Measurements from ENCODE around the gene CRTC3.
"Not testable (repeated sequence)": the region's sequence is repeated elsewhere in the genome, so short reads cannot be mapped to it uniquely, and the experiment has no call there.

The CRTC3 gene

GRCh38 chr15:90624278-90624981 lies 94.7 kb downstream of the CRTC3 start:
- no peak for DNase-seq (ENCODE audit: low read depth)

- no peak for DNase-seq (ENCODE audit: low read depth)
Observed at GRCh38 chr15:90625037-90625436, 95.3 kb downstream of the CRTC3 start.

GRCh38 chr15:90629217-90629616 lies 99.5 kb downstream of the CRTC3 start:
- DNase-seq (ENCODE audit: low read depth): no peak

GRCh38 chr15:90633360-90633759 lies 103.6 kb downstream of the CRTC3 start:
- DNase-seq (ENCODE audit: low read depth): no peak

DNA sequence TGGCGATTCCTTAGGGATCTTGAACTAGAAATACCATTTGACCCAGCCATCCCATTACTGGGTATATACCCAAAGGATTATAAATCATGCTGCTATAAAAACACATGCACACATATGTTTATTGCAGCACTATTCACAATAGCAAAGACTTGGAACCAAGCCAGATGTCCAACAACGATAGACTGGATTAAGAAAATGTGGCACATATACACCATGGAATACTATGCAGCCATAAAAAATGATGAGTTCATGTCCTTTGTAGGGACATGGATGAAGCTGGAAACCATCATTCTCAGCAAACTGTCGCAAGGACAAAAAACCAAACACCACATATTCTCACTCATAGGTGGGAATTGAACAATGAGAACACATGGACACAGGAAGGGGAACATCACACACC lies 107.3 kb downstream of the CRTC3 start:
- not testable (repeated sequence) for DNase-seq (ENCODE audit: low read depth)

DNA sequence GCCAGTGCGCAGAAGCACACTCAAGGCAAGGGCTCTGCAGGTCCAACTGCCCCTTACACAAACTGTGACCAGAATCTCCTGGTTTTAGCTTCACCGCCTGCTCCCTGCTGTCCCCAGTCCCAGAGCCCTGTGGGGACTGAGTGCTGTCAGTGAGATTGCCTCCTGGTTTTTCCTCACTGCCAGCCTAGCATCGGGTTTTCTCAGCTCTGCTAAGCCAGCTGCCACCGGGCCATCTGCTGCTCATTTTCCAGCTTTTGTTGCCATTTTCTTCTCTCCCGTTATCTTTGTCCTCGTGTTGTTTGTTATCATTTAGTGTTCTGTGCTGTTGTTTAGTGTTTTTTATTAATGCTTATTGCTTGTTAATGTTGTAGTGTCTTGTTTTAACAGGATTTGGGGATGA lies 108.0 kb downstream of the CRTC3 start:
- no peak for DNase-seq (ENCODE audit: low read depth)

- DNase-seq (ENCODE audit: low read depth): no peak
Observed at GRCh38 chr15:90638201-90638691, 108.5 kb downstream of the CRTC3 start.

GRCh38 chr15:90638963-90639362 lies 109.2 kb downstream of the CRTC3 start:
- no peak for DNase-seq (ENCODE audit: low read depth)

- no peak for DNase-seq (ENCODE audit: low read depth)
Observed at GRCh38 chr15:90640862-90641261, 111.1 kb downstream of the CRTC3 start.

- no peak for DNase-seq (ENCODE audit: low read depth)
Observed at GRCh38 chr15:90641581-90642463, 112.1 kb downstream of the CRTC3 start.

- no peak for DNase-seq (ENCODE audit: low read depth)
Observed at GRCh38 chr15:90642464-90643300, 113.0 kb downstream of the CRTC3 start.

GRCh38 chr15:90643301-90643632 lies 113.5 kb downstream of the CRTC3 start:
- DNase-seq (ENCODE audit: low read depth): no peak

GRCh38 chr15:90644526-90644925 lies 114.8 kb downstream of the CRTC3 start:
- DNase-seq (ENCODE audit: low read depth): no peak

DNA sequence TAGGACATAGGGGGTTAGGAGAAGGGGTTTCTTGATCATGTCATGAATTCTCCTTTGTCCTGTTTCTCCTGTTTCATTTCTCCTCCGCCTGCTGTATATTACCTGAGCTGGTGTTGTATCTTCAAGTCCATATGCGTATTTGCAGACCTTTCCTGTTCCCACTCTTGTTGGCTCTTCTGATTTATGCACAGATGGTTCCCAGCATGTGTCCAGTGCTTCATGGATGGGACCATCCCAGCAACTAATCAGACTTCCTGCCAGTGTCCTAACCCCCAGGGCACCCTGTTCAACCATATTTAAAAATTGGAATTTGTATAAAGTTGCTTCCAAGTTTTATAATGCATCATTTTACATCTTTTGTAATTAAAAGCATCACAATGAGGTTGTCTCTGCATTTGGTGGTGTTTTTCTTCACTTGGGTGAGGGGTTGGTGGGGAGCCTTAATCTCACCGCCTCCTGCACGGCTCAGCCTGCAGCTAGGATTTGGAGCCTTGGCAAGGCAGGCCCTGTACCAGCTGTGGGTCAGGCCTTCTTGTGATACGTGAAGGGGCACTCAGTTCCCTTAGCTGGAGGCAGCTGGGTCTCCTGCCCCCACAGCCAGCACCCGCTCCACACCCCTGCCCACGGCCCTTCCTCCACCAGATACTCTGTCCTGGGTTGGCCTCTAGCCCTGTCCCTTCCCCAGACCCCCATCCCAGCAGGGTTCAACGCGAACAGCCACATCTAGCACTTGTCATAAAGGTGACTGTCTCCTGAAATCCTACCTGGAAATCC lies 115.4 kb downstream of the CRTC3 start:
- no peak for DNase-seq (ENCODE audit: low read depth)

- no peak for DNase-seq (ENCODE audit: low read depth)
Observed at GRCh38 chr15:90645873-90646575, 116.3 kb downstream of the CRTC3 start.

DNA sequence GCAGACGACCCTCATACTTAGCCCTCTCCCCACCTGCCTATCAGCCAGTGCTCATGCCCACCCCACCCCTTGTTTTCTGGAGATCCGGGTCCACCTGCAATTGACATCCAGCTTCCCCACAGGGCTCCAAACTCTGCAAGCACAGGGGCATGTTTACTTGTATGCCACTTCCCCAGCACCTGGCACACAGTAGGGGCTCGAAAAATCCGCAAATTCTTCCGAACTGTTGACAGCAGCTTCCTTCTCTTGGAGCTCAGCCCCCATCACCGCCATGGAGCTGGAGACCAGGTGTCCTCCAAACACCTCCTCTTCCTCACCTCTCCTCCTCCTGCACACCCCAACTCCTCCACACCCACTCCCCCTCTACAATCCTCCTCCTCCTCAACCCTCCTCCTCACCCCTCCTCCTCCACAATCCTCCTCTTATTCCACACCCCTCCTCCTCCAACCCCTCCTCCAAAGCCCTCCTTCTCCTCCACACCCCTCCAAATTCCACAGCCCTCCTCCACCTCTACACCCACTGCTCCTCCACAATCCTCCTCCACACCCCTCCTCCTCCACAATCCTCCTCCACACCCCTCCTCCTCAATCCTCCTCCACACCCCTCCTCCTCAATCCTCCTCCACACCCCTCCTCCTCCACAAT lies 117.1 kb downstream of the CRTC3 start:
- DNase-seq (ENCODE audit: low read depth): no peak

DNA sequence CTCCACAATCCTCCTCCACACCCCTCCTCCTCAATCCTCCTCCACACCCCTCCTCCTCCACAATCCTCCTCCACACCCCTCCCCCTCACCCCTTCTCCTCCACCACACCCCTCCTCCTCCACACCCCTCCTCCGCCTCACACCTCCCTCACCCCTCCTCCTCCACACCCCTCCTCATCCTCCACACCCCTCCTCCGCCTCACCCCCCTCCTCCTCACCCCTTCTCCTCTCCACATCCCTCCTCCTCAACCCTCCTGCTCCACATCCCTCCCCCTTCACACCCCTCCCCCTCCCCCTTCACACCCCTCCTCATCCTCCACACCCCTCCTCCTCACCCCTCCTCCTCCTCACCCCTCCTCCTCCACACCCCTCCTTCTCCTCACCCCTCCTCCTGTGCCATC lies 117.6 kb downstream of the CRTC3 start:
- no peak for DNase-seq (ENCODE audit: low read depth)

GRCh38 chr15:90648137-90649070 lies 118.7 kb downstream of the CRTC3 start:
- peak; percentile 35 for DNase-seq (ENCODE audit: low read depth)

Measured in activated T-cell treated with anti-CD3 and anti-CD28 coated beads for 1 hour (primary cell).